NCI-H2227 (cell line): Measurements from ENCODE around the gene KRT77.

Source experiments
- DNase-seq: peaks from one replicate; lab custom pipeline; 2025; ENCODE audit not compliant: unreplicated experiment; lab: John Stamatoyannopoulos, UW

The KRT77 gene

GRCh38 chr12:52692254-52692653, 11.1 kb downstream of the KRT77 start:
- no peak for DNase-seq

- no peak for DNase-seq
These were observed 11.5 kb downstream of the KRT77 start for GRCh38 chr12:52691841-52692150.

GRCh38 chr12:52691076-52691840, 12.1 kb downstream of the KRT77 start:
- DNase-seq: peak; percentile 40

GRCh38 chr12:52690351-52691075, 12.8 kb downstream of the KRT77 start:
- DNase-seq: no peak

- no peak for DNase-seq
These were observed 13.4 kb downstream of the KRT77 start for GRCh38 chr12:52689936-52690335.

- no peak for DNase-seq
These were observed 14.1 kb downstream of the KRT77 start for GRCh38 chr12:52689239-52689638.

- no peak for DNase-seq
These were observed 14.8 kb downstream of the KRT77 start for GRCh38 chr12:52688481-52688880.

- DNase-seq: no peak
These were observed 15.6 kb downstream of the KRT77 start for GRCh38 chr12:52687497-52688385.

- no peak for DNase-seq
These were observed 16.4 kb downstream of the KRT77 start for GRCh38 chr12:52686756-52687487.

GRCh38 chr12:52686063-52686462, 17.3 kb downstream of the KRT77 start:
- DNase-seq: no peak

GRCh38 chr12:52685406-52685890, 17.9 kb downstream of the KRT77 start:
- DNase-seq: no peak

- DNase-seq: no peak
These were observed 18.9 kb downstream of the KRT77 start for GRCh38 chr12:52684431-52684830.

- DNase-seq: no peak
These were observed 19.6 kb downstream of the KRT77 start for GRCh38 chr12:52683575-52684300.

GRCh38 chr12:52682938-52683574, 20.3 kb downstream of the KRT77 start:
- no peak for DNase-seq

- DNase-seq: no peak
These were observed 21.0 kb downstream of the KRT77 start for GRCh38 chr12:52682381-52682660.

GRCh38 chr12:52681526-52682380, 21.6 kb downstream of the KRT77 start:
- no peak for DNase-seq

GRCh38 chr12:52680363-52680762, 23.0 kb downstream of the KRT77 start, which contains the start of gene KRT1:
KRT1 (minus strand) TSS chr12:52680407; CDS start chr12:52680348, 59 bp downstream.
- DNase-seq: no peak

- no peak for DNase-seq
These were observed 23.4 kb downstream of the KRT77 start for GRCh38 chr12:52679875-52680274.

- no peak for DNase-seq
These were observed 25.7 kb downstream of the KRT77 start for GRCh38 chr12:52677671-52678070.
